OCI-LY3 (cell line): ENCODE results near the gene AKAP9.

Experiments used
- EZH2phosphoT487 ChIP-seq: fragments of 200-600 bp; shearing (Covaris generic); IDR thresholded peaks from 2 replicates; pipeline ENCODE4 v1.6.1; 2018; ENCODE audit warnings: antibody characterized with exemption, mixed run types, low read depth
- TF ChIP-seq, protein P1 (sequence below): fragments of 200-600, 300-600 bp; sonication (generic); IDR thresholded peaks from 2 replicates; pipeline ENCODE4 v1.5.1; 2014; ENCODE audit warnings: antibody characterized with exemption, low read length, low read depth

DNA sequence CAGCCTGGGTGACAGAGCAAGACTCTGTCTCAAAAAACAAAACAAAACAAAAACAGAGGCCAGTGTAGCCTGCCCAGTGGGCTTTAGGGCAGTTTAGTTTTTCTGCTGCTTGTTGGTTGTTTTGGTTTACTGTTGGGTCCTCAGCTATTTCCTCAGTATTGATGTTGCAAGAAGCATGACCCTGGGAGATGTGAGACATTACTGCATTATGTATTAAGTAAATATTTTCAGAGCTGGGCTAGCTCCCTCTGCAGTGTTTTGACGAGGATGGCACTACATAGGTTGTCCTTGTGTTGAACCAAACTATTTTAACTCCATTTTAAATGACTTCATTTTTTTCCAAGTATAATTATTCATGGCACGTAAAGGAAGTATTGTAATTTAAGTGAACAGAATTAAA, 4.8 kb downstream of the AKAP9 start:
- TF ChIP-seq EZH2phosphoT487 = no peak
- TF ChIP-seq, protein P1, sequence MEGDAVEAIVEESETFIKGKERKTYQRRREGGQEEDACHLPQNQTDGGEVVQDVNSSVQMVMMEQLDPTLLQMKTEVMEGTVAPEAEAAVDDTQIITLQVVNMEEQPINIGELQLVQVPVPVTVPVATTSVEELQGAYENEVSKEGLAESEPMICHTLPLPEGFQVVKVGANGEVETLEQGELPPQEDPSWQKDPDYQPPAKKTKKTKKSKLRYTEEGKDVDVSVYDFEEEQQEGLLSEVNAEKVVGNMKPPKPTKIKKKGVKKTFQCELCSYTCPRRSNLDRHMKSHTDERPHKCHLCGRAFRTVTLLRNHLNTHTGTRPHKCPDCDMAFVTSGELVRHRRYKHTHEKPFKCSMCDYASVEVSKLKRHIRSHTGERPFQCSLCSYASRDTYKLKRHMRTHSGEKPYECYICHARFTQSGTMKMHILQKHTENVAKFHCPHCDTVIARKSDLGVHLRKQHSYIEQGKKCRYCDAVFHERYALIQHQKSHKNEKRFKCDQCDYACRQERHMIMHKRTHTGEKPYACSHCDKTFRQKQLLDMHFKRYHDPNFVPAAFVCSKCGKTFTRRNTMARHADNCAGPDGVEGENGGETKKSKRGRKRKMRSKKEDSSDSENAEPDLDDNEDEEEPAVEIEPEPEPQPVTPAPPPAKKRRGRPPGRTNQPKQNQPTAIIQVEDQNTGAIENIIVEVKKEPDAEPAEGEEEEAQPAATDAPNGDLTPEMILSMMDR = no peak
